GM10847 (cell line): ENCODE data around the gene EIF4EBP3.
A peak's percentile ranks its signal among the peaks of the same experiment; 100 is the strongest.

Source experiments
- POLR2A ChIP-seq: IDR thresholded peaks from 2 replicates; pipeline ENCODE4 v1.6.1; 2011; ENCODE audit not compliant: insufficient read length; ENCODE audit errors: extremely low read depth

The EIF4EBP3 gene

GRCh38 chr5:140550147-140551079 is 3.0 kb downstream of the EIF4EBP3 start:
- TF ChIP-seq POLR2A: no peak

- no peak for TF ChIP-seq POLR2A
Observed at GRCh38 chr5:140551872-140552271, 4.4 kb downstream of the EIF4EBP3 start.

- no peak for TF ChIP-seq POLR2A
Observed at GRCh38 chr5:140553657-140554056, 6.2 kb downstream of the EIF4EBP3 start.

GRCh38 chr5:140554454-140554853 is 7.0 kb downstream of the EIF4EBP3 start:
- no peak for TF ChIP-seq POLR2A

GRCh38 chr5:140555747-140556312 is 8.4 kb downstream of the EIF4EBP3 start:
- TF ChIP-seq POLR2A: no peak

GRCh38 chr5:140556438-140556837 is 9.0 kb downstream of the EIF4EBP3 start:
- TF ChIP-seq POLR2A: no peak

- TF ChIP-seq POLR2A: peak; percentile 97
Observed at GRCh38 chr5:140557136-140557805, 9.8 kb downstream of the EIF4EBP3 start, which contains the start of gene SRA1. Gene SRA1, minus strand, starts transcription at chr5:140557473. Its CDS starts 21 bp downstream, at chr5:140557452.

- no peak for TF ChIP-seq POLR2A
Observed at GRCh38 chr5:140557965-140558364, 10.5 kb downstream of the EIF4EBP3 start.

- TF ChIP-seq POLR2A: no peak
Observed at GRCh38 chr5:140558542-140558941, 11.1 kb downstream of the EIF4EBP3 start.

- TF ChIP-seq POLR2A: no peak
Observed at GRCh38 chr5:140560227-140560626, 12.8 kb downstream of the EIF4EBP3 start.

- TF ChIP-seq POLR2A: no peak
Observed at GRCh38 chr5:140561753-140562523, 14.5 kb downstream of the EIF4EBP3 start.

- TF ChIP-seq POLR2A: no peak
Observed at GRCh38 chr5:140563596-140563995, 16.1 kb downstream of the EIF4EBP3 start.

- TF ChIP-seq POLR2A: peak; percentile 91
Observed at GRCh38 chr5:140564196-140565023, 16.9 kb downstream of the EIF4EBP3 start, which contains the start of the genes APBB3 and SLC35A4. Gene APBB3, minus strand, starts transcription at chr5:140564598. Its CDS starts 353 bp downstream, at chr5:140564245. Gene SLC35A4, plus strand, starts transcription at chr5:140564828. Its CDS starts 2,342 bp downstream, at chr5:140567170.
